ENCODE data around the gene SMAD4. TPM values are rescaled to one million over a fixed set of nuclear protein-coding genes. Genes with fewer than 3 reads are reported as not detected.

The SMAD4 gene
- total and polyA plus RNA-seq, 2 of the 13 experiments (the other 11 are each of a cell fraction or from before 2014, with no cell fraction given), result 70.2 to 72.0 TPM

DNA sequence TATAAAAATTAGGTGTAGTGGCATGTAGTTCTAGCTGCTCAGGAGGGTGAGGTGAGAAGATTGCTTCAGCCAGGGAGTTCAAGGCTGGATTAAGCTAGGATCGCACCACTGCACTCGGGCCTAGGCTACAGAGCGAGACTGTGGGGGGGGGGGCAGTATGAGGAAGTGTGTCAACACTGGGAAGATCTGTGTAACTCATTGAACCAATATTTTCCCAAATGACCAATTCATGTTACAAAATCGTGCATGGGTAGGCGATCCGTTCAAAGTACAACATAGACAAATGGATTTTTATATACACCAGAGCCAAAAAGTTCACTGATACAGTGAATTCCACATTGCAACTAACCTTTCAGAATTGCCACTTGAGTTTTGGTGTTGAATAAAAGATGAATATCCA lies 8.1 kb downstream of the SMAD4 start (continued):
- TF ChIP-seq, protein P1, sequence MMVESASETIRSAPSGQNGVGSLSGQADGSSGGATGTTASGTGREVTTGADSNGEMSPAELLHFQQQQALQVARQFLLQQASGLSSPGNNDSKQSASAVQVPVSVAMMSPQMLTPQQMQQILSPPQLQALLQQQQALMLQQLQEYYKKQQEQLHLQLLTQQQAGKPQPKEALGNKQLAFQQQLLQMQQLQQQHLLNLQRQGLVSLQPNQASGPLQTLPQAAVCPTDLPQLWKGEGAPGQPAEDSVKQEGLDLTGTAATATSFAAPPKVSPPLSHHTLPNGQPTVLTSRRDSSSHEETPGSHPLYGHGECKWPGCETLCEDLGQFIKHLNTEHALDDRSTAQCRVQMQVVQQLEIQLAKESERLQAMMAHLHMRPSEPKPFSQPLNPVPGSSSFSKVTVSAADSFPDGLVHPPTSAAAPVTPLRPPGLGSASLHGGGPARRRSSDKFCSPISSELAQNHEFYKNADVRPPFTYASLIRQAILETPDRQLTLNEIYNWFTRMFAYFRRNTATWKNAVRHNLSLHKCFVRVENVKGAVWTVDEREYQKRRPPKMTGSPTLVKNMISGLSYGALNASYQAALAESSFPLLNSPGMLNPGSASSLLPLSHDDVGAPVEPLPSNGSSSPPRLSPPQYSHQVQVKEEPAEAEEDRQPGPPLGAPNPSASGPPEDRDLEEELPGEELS (CRISPR knock-in tag; IDR thresholded peaks at IDR 0.05), result peak; percentile 58
- TF ChIP-seq MATR3 (CRISPR knock-in tag; IDR thresholded peaks at IDR 0.05) (no peak), ZEB1 (IDR thresholded peaks at IDR 0.05; ENCODE audit: insufficient replicate concordance, low read depth) (no peak), SAFB2 (CRISPR knock-in tag; IDR thresholded peaks at IDR 0.05; ENCODE audit: borderline replicate concordance, low read depth) (no peak), SIX1 (CRISPR knock-in tag; IDR thresholded peaks at IDR 0.05; ENCODE audit: borderline replicate concordance) (peak; percentile 44; the same call in 1 of the 2 replicates), ZFP62 (CRISPR knock-in tag; IDR thresholded peaks at IDR 0.05) (no peak), ZNF839 (CRISPR knock-in tag; IDR thresholded peaks at IDR 0.05; ENCODE audit: borderline replicate concordance) (no peak), ZNF891 (CRISPR knock-in tag; IDR thresholded peaks at IDR 0.05) (no peak), ZNF260 (CRISPR knock-in tag; IDR thresholded peaks at IDR 0.05; ENCODE audit: borderline replicate concordance, low read depth) (no peak), ZNF124 (CRISPR knock-in tag; IDR thresholded peaks at IDR 0.05) (no peak)
- TF ChIP-seq, protein P2, sequence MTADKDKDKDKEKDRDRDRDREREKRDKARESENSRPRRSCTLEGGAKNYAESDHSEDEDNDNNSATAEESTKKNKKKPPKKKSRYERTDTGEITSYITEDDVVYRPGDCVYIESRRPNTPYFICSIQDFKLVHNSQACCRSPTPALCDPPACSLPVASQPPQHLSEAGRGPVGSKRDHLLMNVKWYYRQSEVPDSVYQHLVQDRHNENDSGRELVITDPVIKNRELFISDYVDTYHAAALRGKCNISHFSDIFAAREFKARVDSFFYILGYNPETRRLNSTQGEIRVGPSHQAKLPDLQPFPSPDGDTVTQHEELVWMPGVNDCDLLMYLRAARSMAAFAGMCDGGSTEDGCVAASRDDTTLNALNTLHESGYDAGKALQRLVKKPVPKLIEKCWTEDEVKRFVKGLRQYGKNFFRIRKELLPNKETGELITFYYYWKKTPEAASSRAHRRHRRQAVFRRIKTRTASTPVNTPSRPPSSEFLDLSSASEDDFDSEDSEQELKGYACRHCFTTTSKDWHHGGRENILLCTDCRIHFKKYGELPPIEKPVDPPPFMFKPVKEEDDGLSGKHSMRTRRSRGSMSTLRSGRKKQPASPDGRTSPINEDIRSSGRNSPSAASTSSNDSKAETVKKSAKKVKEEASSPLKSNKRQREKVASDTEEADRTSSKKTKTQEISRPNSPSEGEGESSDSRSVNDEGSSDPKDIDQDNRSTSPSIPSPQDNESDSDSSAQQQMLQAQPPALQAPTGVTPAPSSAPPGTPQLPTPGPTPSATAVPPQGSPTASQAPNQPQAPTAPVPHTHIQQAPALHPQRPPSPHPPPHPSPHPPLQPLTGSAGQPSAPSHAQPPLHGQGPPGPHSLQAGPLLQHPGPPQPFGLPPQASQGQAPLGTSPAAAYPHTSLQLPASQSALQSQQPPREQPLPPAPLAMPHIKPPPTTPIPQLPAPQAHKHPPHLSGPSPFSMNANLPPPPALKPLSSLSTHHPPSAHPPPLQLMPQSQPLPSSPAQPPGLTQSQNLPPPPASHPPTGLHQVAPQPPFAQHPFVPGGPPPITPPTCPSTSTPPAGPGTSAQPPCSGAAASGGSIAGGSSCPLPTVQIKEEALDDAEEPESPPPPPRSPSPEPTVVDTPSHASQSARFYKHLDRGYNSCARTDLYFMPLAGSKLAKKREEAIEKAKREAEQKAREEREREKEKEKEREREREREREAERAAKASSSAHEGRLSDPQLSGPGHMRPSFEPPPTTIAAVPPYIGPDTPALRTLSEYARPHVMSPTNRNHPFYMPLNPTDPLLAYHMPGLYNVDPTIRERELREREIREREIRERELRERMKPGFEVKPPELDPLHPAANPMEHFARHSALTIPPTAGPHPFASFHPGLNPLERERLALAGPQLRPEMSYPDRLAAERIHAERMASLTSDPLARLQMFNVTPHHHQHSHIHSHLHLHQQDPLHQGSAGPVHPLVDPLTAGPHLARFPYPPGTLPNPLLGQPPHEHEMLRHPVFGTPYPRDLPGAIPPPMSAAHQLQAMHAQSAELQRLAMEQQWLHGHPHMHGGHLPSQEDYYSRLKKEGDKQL (CRISPR knock-in tag; IDR thresholded peaks at IDR 0.05; ENCODE audit: low read depth), result 0 out of 2 replicates have a peak, but pooled peaks have one; percentile 23
- TF ChIP-seq, protein P3, sequence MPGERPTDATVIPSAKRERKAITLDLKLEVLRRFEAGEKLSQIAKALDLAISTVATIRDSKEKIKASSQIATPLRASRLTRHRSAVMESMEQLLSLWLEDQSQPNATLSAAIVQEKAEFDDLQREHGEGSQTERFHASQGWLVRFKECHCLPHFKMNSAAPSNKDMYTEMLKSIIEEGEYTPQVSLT (CRISPR knock-in tag; IDR thresholded peaks at IDR 0.05; ENCODE audit: borderline replicate concordance, low read depth), result no peak
- TF ChIP-seq, protein P4, sequence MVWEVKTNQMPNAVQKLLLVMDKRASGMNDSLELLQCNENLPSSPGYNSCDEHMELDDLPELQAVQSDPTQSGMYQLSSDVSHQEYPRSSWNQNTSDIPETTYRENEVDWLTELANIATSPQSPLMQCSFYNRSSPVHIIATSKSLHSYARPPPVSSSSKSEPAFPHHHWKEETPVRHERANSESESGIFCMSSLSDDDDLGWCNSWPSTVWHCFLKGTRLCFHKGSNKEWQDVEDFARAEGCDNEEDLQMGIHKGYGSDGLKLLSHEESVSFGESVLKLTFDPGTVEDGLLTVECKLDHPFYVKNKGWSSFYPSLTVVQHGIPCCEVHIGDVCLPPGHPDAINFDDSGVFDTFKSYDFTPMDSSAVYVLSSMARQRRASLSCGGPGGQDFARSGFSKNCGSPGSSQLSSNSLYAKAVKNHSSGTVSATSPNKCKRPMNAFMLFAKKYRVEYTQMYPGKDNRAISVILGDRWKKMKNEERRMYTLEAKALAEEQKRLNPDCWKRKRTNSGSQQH (CRISPR knock-in tag; IDR thresholded peaks at IDR 0.05; ENCODE audit: low read depth), result no peak
- TF ChIP-seq, protein P5, sequence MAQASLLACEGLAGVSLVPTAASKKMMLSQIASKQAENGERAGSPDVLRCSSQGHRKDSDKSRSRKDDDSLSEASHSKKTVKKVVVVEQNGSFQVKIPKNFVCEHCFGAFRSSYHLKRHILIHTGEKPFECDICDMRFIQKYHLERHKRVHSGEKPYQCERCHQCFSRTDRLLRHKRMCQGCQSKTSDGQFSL (CRISPR knock-in tag; IDR thresholded peaks at IDR 0.05), result peak; percentile 98
- TF ChIP-seq, protein P6, sequence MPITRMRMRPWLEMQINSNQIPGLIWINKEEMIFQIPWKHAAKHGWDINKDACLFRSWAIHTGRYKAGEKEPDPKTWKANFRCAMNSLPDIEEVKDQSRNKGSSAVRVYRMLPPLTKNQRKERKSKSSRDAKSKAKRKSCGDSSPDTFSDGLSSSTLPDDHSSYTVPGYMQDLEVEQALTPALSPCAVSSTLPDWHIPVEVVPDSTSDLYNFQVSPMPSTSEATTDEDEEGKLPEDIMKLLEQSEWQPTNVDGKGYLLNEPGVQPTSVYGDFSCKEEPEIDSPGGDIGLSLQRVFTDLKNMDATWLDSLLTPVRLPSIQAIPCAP (CRISPR knock-in tag; IDR thresholded peaks at IDR 0.05; ENCODE audit: low read depth), result no peak
